HG03039 (cell line): ENCODE data around the gene PMS1.
"Not testable (repeated sequence)": the region's sequence is repeated elsewhere in the genome, so short reads cannot be mapped to it uniquely, and the experiment has no call there.

Source experiments
- ATAC-seq: cut with Tn5 transposase; IDR thresholded peaks from one replicate; pipeline ENCODE4 v1.9.1; 2021; ENCODE audit warnings: mild to moderate bottlenecking, moderate library complexity; ENCODE audit not compliant: unreplicated experiment

The PMS1 gene

DNA sequence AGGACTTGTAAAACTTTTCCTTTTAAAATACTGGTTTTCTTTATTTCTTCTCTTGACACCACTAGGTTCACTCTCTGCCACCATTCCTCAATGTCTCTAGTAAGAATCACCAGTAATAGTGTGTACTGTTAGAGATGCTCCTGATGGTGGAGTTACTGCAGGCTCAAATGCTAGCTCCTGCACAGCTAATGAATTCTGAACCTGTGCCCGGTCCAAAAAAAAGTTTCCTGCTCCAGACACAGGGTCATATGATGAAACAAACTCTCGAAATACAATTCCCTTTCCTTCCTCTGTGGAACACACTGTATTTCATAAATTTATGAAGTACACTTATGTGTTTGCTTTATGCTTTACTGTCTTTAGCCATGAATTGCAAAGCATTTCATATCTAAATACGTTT is 19.2 kb downstream of the PMS1 start:
- ATAC-seq: no peak

DNA sequence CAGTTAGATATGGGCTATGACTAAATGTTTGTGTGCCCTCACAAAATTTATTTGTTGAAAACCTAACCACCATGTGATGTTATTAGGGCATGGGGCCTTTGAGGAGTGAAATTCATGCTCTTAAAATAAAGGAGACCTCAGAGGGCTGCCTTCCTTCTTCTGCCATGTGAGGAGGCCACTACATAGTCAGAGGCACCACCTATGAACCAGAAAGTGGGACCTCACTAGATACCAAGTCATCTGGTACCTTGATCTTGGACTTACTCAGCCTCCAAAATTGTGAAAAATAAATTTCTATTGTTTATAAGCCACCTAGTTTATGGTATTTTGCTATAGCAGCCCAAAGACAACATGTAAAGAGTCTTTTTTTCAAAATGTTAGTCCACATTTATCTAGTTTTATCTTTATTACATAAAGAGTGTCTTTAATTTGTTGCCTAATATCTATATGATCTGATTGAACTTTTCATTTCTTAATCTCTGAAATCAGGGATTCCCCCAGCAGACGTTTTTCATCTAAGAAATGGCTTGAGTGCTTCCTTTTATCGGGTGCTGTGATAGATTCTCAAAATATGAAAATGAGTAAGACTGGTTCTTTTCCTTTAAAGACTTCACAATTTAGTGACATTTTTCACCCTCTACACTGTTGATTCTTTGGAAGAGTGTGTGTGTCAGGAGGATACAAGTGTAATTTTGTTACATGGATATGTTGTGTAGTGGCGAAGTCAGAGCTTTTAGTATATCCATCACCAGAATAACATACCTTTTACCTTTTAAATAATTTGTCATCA is 34.2 kb downstream of the PMS1 start:
- ATAC-seq: no peak

DNA sequence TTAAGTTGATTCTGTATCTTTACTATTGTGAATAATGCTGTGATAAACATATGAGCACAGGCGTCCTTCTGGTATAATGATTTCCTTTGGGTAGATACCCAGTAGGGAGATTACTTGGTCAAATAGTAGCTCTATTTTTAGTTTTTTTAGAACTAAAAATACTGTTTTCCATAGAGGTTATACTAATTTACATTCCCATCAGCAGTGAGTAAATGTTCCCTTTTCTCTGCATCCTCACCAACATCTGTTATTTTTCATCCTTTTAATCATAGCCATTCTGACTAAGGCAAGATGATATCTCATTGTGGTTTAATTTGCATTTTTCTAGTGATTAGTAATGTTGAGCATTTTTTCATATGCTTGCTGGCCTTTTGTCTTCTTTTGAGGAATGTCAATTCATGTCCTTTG is 35.1 kb downstream of the PMS1 start:
- ATAC-seq: no peak

DNA sequence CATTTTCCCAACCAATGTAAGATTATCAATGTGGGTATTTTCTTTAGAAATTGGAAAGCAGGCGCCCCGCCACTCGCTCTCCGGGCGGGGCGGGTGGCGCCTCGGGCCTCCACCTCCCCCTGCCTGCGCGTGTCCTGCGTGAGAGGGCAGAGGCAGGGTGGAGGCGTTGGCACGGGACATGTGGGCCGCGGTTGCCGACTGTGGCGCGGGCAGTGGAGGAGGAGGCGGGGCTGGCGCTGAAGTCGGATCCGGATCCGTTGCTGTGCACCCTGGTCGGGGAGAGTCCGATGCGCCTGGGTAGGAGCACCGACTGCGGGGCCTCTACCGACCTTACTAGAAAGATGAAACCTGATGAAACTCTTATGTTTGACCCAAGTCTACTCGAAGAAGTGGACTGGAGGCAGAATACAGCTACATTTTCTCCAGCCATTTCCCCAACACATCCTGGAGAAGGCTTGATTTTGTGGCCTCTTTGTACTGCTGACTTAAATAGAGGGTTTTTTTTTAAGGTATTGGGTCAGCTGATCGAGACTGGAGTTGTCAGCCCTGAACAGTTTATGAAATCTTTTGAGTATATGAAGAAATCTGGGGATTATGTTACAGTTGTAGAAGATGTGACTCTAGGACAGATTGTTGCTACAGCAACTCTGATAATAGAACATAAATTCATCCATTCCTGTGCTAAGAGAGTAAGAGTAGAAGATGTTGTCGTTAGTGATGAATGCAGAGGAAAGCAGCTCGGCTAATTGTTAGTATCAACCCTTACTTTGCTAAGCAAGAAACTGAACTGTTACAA is 37.9 kb downstream of the PMS1 start:
- ATAC-seq: no peak

DNA sequence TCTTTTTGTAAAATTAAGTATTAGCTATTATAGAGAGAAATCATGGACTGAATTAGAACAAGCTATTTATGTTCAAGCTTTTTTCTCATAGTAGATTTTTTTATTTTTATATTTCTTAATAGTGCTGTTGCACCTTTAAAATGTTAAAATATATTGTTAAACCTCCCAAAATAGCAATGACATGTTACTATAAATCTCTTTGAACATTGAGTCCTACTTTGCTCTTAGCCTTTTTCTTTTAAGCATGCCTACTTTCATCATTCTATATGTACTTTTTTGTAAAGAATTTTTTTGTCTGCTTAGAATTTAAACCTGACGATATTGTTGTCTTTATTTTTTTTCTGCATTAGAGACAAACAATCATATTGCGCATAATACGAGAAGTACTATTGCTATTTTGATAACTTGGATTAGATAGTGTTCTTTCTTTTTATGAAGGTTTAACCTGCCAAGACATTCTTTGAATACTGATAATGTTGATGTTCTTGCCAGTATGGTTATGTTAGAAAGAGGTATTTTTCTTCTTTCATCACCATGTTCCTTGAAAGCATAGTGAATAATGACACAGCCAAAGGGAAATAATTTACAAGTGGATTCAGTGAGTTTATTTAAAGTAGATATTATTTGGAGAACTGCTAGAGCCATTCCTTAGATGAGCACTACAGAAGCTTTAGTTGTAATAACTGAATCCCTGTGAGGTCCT is 40.6 kb downstream of the PMS1 start:
- ATAC-seq: no peak

DNA sequence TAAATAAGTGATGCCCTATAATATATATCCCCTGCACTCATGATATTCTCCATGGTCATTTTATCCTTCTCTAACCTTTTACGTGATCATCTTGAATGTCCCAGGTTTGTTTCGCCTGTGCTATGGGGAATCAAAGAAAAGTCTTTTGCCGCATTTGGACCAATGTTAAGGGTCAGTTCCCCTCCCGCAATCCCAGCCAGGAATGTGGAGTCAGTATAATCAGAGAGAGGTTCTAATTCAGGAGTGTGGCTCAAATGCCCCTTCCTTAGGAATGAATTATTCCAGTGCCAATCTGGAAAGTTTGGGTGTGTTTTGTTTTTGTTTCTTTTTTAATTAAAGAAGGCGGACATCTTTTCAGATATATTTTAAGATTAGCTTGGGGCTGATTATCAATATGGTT is 41.8 kb downstream of the PMS1 start:
- ATAC-seq: no peak

DNA sequence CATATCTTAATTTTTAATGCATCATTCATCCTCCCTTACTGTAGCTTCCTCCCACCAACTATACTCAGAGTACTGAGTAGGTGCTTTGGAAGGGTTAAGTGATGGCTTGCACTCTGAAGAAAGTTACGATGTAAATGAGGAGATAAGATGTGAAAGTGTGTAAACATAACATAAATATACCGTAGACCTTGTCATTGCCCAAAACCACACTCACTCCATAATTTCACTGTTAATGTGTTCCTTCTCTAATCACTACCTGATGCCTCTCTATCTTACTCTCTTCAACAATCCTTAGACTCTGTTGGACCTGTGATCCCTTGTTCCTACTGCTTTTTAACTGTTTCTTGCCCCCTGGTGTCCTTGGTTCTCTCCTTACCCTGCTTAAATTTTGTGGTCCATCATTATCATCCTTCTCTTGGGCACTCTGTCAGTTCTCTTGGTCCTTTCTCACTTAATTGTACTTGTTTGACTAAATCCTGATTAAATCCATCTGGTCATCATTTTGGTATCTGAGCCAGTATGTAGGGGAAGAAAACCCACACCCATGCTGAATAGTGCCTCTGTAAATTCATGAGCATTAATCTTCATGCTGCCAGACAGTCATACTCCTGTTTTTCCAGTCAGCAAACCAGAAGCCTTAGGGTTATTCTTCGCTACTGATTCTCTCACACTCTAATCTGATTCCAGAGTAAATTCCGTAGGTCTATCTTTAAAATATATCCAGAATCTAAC is 45.0 kb downstream of the PMS1 start:
- ATAC-seq: no peak

DNA sequence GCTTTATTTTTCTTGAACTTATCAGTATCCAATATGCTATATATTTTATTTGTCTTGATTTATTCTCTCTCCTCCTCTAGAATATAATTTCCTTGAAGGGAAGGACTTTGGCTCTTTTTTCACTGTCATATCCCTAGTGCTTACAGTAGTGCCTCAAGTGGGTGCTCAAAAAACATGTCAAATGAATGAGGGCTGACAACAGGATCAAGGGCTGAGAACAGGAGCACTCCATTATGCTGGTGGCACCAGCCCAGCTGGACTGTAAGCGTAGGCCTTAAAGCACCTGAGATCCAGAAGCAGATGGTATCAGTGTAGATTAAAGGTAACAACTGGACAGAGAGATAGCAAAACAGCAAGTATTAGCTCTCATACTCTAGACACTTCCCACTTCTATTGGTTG is 46.3 kb downstream of the PMS1 start:
- ATAC-seq: no peak

DNA sequence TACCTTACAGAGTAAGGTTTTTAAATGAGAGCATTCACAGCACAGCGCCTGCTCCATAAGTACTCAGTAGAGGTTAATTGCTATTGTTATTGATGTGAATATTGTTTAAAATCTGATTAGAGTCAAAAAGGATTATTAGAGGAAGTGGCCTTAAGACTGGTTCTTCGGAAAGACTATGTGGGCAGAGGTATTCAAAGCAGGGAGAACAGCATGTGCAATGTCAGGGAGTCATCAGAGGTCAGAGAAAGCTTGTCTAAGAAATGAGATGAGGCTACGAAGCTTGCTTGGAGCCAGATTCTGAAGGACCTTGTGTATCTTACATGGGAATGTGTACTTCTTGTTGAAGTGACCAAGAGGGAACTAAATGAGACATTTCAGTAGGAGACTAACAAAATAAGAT is 49.8 kb downstream of the PMS1 start:
- ATAC-seq: no peak

DNA sequence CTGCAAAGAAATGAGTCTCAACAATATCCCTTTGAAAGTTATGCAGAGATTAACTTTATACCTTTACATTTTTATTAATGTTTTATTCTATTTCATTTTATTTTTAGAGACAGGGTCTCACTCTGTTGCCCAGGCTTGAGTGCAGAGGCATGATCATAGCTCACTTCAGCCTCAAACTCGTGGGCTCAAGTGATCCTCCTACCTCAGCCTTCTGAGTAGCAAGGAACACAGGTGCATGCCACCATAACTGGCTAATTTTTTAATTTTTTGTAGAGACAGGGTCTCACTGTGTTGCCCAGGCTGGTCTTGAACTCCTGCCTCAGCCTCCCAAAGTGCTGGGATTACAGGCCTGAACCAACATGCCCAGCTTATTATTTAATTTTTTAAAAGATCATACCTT is 50.4 kb downstream of the PMS1 start:
- ATAC-seq: not testable (repeated sequence)

DNA sequence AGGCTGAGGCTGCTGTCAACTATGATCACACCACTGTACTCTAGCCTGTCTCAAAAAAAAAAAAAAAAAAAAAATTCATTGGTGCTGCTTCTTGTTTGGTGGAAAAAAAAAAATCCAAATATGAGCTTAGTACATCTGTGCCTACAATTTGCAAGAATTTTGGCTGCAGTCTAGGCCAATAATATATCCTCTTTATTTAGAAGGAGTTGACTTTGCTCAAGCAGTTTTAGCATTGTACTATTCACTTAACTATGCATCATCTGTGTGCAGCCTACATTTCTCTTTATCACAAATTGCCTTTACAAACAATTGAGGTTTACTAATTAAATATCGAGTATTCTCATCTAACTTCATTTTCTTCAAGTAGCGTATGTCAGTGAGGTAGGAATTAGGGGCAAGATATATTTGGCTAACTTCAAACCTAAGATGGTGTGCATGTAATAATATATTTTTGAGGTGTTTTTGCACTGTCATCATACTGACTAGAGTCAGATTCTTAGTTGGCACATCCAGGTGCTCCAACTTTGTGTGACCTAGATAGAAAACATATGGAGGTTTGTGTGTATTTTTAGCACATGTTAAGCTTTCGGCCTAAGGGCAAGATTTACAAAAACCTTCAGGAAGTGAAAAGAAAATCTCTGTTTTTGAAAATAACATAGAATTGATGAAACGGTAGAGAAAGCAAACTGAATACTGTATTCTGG is 51.8 kb downstream of the PMS1 start:
- no peak for ATAC-seq

DNA sequence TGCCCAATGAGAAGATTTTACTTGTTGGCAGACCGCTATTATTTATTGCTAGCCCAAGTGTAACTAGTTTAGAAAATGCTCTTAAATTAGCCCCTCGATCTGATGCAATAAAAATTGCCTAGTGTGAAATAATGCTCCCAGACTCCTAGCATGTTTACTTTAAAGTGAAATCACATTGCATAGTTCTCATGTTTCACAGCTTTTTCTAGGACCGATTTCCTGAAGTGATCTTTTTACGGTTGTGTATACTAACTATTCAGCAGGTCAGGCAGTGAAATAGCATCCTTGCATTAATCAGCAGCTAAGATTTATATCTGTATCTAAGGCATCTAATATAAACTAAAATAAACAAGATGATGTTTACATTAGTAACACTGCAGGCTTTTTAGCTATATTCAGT is 52.4 kb downstream of the PMS1 start:
- ATAC-seq: no peak

DNA sequence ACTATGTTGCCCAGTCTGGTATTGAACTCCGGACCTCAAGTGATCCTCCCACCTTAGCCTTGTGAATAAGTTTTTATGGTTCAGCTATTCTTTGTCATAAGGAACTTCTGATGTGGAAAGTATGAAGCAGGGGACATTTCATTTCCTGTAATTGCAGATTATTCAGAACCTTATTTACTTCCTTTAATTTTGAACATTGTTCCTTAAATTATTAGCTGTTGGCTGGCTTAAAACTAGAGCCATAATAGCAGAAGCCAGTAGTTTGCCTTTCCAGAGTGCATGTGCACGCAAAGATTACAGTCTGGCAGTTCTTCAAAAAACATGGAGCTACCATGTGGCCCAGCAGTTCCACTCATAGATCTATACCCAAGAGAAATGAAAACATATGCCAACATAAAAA is 53.1 kb downstream of the PMS1 start:
- ATAC-seq: no peak

DNA sequence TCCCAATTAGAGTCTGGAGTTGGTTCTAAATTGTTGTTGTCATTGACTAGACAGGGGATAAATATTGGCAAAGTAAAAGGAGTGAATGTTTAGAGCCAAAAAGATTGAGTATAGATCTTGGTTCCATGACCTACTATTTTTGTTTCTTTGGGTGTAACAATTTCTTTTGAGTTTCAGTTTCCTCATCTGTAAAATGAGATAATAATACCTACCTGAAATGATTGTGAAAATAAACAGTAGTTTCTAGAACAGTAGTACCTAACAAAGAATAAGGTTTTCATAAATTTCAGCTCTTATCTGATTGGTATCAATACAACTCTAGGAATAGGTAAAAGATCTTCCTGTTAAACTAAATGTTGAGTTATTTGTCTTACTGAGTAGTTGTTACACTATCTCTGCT is 56.8 kb downstream of the PMS1 start:
- no peak for ATAC-seq

DNA sequence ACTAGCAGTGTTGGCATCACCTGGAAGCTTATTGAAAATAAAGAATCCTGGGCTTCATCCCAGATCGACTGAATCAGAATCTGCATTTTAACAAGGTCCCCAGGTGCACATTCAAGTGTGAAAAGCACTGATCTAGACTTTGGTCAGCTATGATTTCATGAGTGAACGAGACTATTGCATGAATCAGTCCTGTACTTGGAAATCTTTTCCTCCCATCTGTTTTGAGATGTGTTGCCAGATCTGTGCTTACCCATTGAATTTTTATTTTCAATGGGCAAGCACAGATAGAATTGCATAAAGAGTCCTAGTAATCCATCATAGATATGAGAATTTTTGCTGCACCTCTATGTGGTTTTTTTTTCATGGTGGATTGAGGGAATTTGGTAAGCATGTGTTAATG is 64.0 kb downstream of the PMS1 start:
- ATAC-seq: no peak

DNA sequence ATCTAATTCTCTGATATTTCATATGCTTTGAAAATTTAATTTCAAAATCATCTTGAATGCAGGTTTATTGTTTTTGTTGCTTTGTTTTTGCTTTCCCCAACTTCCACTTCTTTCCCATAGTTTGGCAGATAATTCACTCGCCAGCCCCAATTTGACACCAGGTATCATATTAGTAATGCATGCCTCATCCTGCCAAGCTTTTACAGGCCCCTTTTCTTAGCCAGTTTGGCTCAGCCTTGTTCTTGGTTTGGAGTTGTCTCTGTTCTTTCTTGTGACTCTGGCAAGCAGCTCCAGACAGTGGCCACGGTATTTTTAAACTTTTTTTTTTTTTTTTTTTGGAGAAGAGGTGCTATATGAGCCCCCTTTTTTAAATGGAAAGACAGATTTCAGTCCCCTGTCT is 65.3 kb downstream of the PMS1 start:
- ATAC-seq: no peak

DNA sequence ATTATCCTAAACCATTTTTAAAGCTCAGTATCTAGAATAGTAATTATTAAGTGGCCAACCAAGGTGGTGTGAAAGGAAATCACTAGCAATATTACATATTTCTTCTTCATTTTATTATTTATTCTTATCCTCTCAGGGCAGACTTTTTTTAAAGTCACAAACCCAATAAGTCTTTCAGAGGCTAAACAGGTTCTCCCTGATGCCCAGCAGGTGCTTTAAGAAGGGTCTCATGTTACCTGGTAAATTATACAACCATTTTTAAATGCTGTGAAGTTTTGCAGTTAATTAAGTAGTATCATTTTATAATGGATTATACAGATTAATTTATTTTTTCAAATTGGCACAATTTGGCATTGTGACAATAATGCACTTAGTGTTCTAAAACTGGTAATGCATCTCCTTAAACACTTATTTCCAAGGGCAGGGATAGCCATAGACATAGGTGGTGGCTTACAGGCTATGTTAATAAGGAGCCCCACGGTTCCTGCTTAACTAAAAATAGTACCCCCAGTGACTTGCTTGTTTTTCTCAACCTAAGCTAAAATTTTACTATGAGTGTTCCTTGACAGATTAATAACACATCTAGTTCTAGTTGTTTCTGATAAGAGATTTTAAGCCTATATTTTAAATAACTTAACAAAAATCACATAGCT is 67.0 kb downstream of the PMS1 start:
- ATAC-seq: no peak

DNA sequence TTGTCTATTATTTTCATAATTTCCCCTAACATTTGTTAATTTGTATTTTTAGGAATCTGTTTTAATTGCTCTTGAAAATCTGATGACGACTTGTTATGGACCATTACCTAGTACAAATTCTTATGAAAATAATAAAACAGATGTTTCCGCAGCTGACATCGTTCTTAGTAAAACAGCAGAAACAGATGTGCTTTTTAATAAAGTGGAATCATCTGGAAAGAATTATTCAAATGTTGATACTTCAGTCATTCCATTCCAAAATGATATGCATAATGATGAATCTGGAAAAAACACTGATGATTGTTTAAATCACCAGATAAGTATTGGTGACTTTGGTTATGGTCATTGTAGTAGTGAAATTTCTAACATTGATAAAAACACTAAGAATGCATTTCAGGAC is 69.9 kb downstream of the PMS1 start:
- no peak for ATAC-seq

DNA sequence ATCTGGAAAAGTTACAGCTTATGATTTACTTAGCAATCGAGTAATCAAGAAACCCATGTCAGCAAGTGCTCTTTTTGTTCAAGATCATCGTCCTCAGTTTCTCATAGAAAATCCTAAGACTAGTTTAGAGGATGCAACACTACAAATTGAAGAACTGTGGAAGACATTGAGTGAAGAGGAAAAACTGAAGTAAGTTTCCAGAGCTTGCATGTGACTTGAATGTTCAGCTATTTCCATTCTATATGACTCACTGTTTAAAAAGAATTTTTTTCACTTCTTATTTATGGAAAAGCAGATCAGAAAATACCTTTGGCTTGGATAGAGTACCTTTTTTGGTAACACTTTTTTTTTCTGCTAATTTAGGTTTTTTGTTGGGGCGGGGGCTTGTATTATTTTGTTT is 70.7 kb downstream of the PMS1 start:
- ATAC-seq: no peak

DNA sequence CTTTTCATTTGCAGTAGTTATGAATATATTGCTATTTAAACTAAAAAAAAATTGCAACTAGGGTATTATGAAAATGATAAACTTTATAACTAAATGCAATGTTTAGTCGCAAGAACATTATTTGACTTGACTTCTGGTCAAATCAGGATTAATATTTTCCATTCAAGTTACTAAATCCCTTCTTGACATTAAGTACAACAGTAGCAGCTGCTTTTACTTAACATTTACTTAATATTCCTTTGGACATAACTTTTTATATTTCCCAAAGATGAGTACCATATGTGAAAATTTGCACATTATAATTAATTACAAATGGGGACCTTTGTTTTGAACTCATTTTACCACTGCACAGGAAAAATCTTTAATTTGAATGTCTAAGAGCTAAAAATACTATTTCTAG is 74.0 kb downstream of the PMS1 start:
- ATAC-seq: no peak
